CD4-positive, alpha-beta memory T cell (primary cell): ENCODE data around the gene PKN3. TPM values are rescaled to one million over a fixed set of nuclear protein-coding genes. Genes with fewer than 3 reads are reported as not detected.

Source experiments
- CTCF ChIA-PET: fragments of 350-600 bp; sonication (Branson Sonifier 250); formaldehyde crosslinking; loops from one replicate; lab custom pipeline; 2021; ENCODE audit warnings: inconsistent platforms; ENCODE audit not compliant: partially characterized antibody; lab: Charles Lee
- POLR2A ChIA-PET: fragments of 350-600 bp; sonication (Branson Sonifier 250); formaldehyde crosslinking; loops from one replicate; lab custom pipeline; 2021; ENCODE audit not compliant: partially characterized antibody; lab: Charles Lee
- DNase-seq, 5 donors: peaks; one replicate each; pipeline versions ENCODE4 v3.0.0 to v3.0.0-alpha.2; 2020 to 2022; ENCODE audit warnings: mixed read lengths in 1 of 5
- H3K27ac ChIP-seq: one replicate; pipeline ENCODE4 v1.7.0; 2013; ENCODE audit warnings: low read depth, low read length
- H3K27me3 ChIP-seq: 2 replicates; pipeline ENCODE4 v1.7.0; 2013; ENCODE audit warnings: mild to moderate bottlenecking, low read length, moderate library complexity; ENCODE audit not compliant: insufficient read depth
- H3K36me3 ChIP-seq: 2 replicates; pipeline ENCODE4 v1.7.0; 2013; ENCODE audit warnings: mild to moderate bottlenecking, low read length, moderate library complexity; ENCODE audit not compliant: insufficient read depth
- H3K4me1 ChIP-seq: 2 replicates; pipeline ENCODE4 v1.7.0; 2013; ENCODE audit warnings: mild to moderate bottlenecking, low read length, moderate library complexity; ENCODE audit not compliant: insufficient read depth
- H3K4me3 ChIP-seq, 2 donors: one replicate each; pipeline ENCODE4 v1.7.0; 2013; ENCODE audit warnings: low read length in 2 of 2, mild to moderate bottlenecking in 1 of 2
- H3K9me3 ChIP-seq, 2 donors: one replicate each; pipeline ENCODE4 v1.7.0; 2013; ENCODE audit warnings: low read length in 2 of 2, control low read depth in 1 of 2; ENCODE audit not compliant: control insufficient read depth in 1 of 2
- H3K27ac Mint-ChIP-seq, 7 donors: one replicate each; pipeline ENCODE4 v1.8.0; 2020 to 2021; ENCODE audit warnings: mixed read lengths in 7 of 7, mild to moderate bottlenecking in 6 of 7, inconsistent platforms in 3 of 7, moderate library complexity in 3 of 7
- H3K27me3 Mint-ChIP-seq, 2 donors: one replicate each; pipeline ENCODE4 v1.8.0; 2020 to 2021; ENCODE audit warnings: mixed read lengths in 2 of 2
- H3K36me3 Mint-ChIP-seq, 2 donors: one replicate each; pipeline ENCODE4 v1.8.0; 2020 to 2021; ENCODE audit warnings: mixed read lengths in 2 of 2, inconsistent platforms in 1 of 2, mild to moderate bottlenecking in 1 of 2
- H3K4me1 Mint-ChIP-seq, 4 donors: one replicate each; pipeline ENCODE4 v1.8.0; 2020 to 2021; ENCODE audit warnings: mixed read lengths in 4 of 4, mild to moderate bottlenecking in 1 of 4
- H3K4me3 Mint-ChIP-seq, 8 donors: one replicate each; pipeline ENCODE4 v1.8.0; 2020 to 2021; ENCODE audit warnings: mixed read lengths in 8 of 8, mild to moderate bottlenecking in 7 of 8, moderate library complexity in 6 of 8, inconsistent platforms in 3 of 8
- H3K9me3 Mint-ChIP-seq, 8 donors: one replicate each; pipeline ENCODE4 v1.8.0; 2020 to 2021; ENCODE audit warnings: mixed read lengths in 8 of 8, mild to moderate bottlenecking in 5 of 8, inconsistent platforms in 3 of 8, moderate library complexity in 1 of 8
- intact Hi-C: fragments of 100-400 bp; cut with micrococcal nuclease; formaldehyde crosslinking; loops from one replicate; pipeline ENCODE4 v1.15.1; 2023
- polyA plus RNA-seq, 2 donors: library from polyadenylated mRNA; unstranded; fragments of 300-500 nt; fragmentation: Illumina TruSeq; gene quantifications; one replicate each; pipeline ENCODE4 v1.2.3, GENCODE V29; 2021
- total RNA-seq, 2 experiments: library from RNA; stranded (reverse); gene quantifications; one replicate each; pipeline ENCODE4 v1.2.3, GENCODE V29; 2021

The PKN3 gene
- total and polyA plus RNA-seq, 4 experiments from 2014 or later, result 0.48 to 2.6 (median 1.5) TPM

DNA sequence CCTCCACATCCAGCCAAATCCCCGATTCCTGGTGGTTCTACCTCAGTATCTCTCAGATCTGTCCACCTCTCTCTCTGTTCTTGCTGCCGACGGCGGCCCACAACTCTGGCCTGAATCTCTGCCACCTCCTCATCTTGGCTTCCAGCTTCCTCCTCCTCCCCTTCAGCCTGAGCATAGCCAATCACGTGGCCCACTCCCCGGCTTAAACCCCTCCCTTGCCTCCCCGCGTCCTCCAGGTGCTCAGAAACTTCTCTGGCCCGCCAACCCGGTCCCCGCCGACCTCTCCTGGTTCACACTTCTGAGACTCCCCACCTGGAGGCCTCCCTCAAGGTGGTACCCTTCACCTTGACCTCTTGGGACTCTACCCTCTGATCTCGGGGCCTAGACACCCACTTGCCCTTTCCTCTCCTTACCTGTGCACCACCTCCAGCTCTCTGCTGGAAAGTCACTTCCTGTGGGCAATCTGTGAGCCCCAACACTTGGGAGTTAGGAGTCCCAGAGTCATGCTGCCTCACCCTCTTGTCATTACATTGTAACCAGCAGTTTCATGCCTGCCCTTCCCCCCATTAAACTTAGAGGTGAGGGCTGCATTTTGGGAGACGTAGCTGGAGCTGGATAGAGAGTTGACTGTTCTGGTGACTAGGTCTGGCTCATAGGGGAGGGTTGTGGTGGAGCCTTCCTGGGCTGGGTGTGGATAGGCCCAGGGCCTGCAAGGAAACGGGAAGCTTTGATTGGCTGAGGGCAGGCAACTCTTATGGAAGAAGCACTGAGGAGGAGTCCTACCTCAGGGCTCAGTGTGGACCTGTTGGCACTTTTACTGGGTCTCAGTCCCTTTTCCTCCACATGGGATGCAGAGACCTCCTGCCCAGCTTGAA is 17.7 kb upstream of the PKN3 start:
- H3K27ac ChIP-seq, result peak overlapping the region; percentile 74
- no peaks in the 10 kb centered on the region for H3K27me3 ChIP-seq
- no peaks in the 10 kb centered on the region for H3K36me3 ChIP-seq
- intact Hi-C loops, result loop anchor here (1.0 kb wide), 1 partner anchor 28 kb away; the partner anchor contains the start of gene DYNC2I2
- Mint-ChIP-seq H3K9me3 (peaks cover 0 to 2% (median 0%) of the 10 kb centered on the region in 8 donors), H3K27ac (peak overlapping the region; percentile 93 to 99 (median 97)), H3K4me1 (peaks cover 34 to 57% (median 45%) of the 10 kb centered on the region in 4 donors), H3K4me3 (peak overlapping the region; percentile 91 to 99 (median 96)), H3K27me3 (no peaks in the 10 kb centered on the region), H3K36me3 (peaks cover 0 to 9% of the 10 kb centered on the region in 2 donors)
- peaks cover 51% of the 10 kb centered on the region for H3K4me1 ChIP-seq
- ChIA-PET POLR2A (interaction anchor here (0.6 to 3.6 kb wide), 17 partner anchors 9 to 409 kb away, joined by 3 to 28 read pairs (median 5); partner anchors contain the start of genes DYNC2I2, ENDOG, GLE1 and GOLGA2), CTCF (interaction anchor here (0.5 to 1.5 kb wide), 4 partner anchors 17 to 134 kb away, joined by 3 to 6 read pairs (median 3); partner anchors contain the start of genes ENDOG and PKN3)
- no peaks in the 10 kb centered on the region for H3K9me3 ChIP-seq
- peak overlapping the region; percentile 37 to 74 for H3K4me3 ChIP-seq
- peak; percentile 68 to 84 (median 75) for DNase-seq

GRCh38 chr9:128685636-128686489 is 16.4 kb upstream of the PKN3 start:
- DNase-seq, result peak; percentile 32 to 59 (median 38)
- peaks cover 57% of the 10 kb centered on the region for H3K4me1 ChIP-seq
- intact Hi-C loops, result no loop called here
- H3K4me3 Mint-ChIP-seq, result peak overlapping the region; percentile 86 to 99 (median 96)
- peaks cover 0 to 1% of the 10 kb centered on the region in 2 donors for H3K27me3 Mint-ChIP-seq
- peak overlapping the region; percentile 49 to 74 for H3K4me3 ChIP-seq
- peaks cover 0 to 5% (median 0%) of the 10 kb centered on the region in 8 donors for H3K9me3 Mint-ChIP-seq
- H3K27me3 ChIP-seq, result no peaks in the 10 kb centered on the region
- H3K27ac Mint-ChIP-seq, result peak overlapping the region; percentile 93 to 99 (median 97)
- CTCF ChIA-PET, result interaction anchor here (1.5 kb wide), 1 partner anchor 16 kb away, joined by 6 read pairs; the partner anchor contains the start of gene PKN3
- peaks cover 38 to 64% (median 50%) of the 10 kb centered on the region in 4 donors for H3K4me1 Mint-ChIP-seq
- H3K36me3 Mint-ChIP-seq, result peaks cover 0 to 15% of the 10 kb centered on the region in 2 donors
- no peaks in the 10 kb centered on the region for H3K36me3 ChIP-seq
- peak overlapping the region; percentile 74 for H3K27ac ChIP-seq
- no peaks in the 10 kb centered on the region for H3K9me3 ChIP-seq
- POLR2A ChIA-PET, result interaction anchor here (0.5 to 5.1 kb wide), 11 partner anchors 16 to 203 kb away, joined by 3 to 37 read pairs (median 12); partner anchors contain the start of genes DYNC2I2, ENDOG, GLE1 and PKN3

- H3K36me3 ChIP-seq, result peaks cover 9% of the 10 kb centered on the region
- ChIA-PET POLR2A (interaction anchor here (0.6 to 5.1 kb wide), 5 partner anchors 14 to 134 kb away, joined by 4 to 37 read pairs (median 7); partner anchors contain the start of genes DYNC2I2, ENDOG, SPTAN1 and ZDHHC12), CTCF (interaction anchor here (0.7 kb wide), 1 partner anchor 130 kb away, joined by 3 read pairs; no protein-coding TSS in a partner anchor)
- H3K9me3 ChIP-seq, result no peaks in the 10 kb centered on the region
- no peak for DNase-seq
- H3K4me1 ChIP-seq, result peaks cover 70% of the 10 kb centered on the region
- no peaks in the 10 kb centered on the region for H3K27me3 ChIP-seq
- no peak overlapping the region for H3K27ac ChIP-seq
- no peak overlapping the region for H3K4me3 ChIP-seq
- peaks cover 44 to 75% (median 58%) of the 10 kb centered on the region in 4 donors for H3K4me1 Mint-ChIP-seq
- H3K27me3 Mint-ChIP-seq, result peaks cover 0 to 1% of the 10 kb centered on the region in 2 donors
- H3K36me3 Mint-ChIP-seq, result peaks cover 11 to 22% of the 10 kb centered on the region in 2 donors
- H3K27ac Mint-ChIP-seq, result peak overlapping the region in 6 of 7 donors; percentile 64 to 98 (median 96)
- H3K9me3 Mint-ChIP-seq, result peaks cover 0 to 5% (median 0%) of the 10 kb centered on the region in 8 donors
- H3K4me3 Mint-ChIP-seq, result peak overlapping the region in 5 of 8 donors; percentile 36 to 92 (median 83)
- intact Hi-C loops, result no loop called here
Measured at GRCh38 chr9:128687453-128687852, 14.8 kb upstream of the PKN3 start.

GRCh38 chr9:128688501-128689292 is 13.6 kb upstream of the PKN3 start, which contains the start of gene SET:
Gene SET (plus strand): TSS chr9:128689222. CDS start chr9:128689583, 361 bp downstream.
- Histone ChIP-seq H3K4me1 (peaks cover 67% of the 10 kb centered on the region), H3K9me3 (no peaks in the 10 kb centered on the region), H3K4me3 (peak within 1 kb of the TSS; percentile 63 to 88), H3K27me3 (no peaks in the 10 kb centered on the region), H3K27ac (peak within 1 kb of the TSS; percentile 82), H3K36me3 (peaks cover 22% of the 10 kb centered on the region)
- H3K4me1 Mint-ChIP-seq, result peaks cover 40 to 67% (median 54%) of the 10 kb centered on the region in 4 donors
- CTCF ChIA-PET, result interaction anchor here (1.0 kb wide), 1 partner anchor 40 kb away, joined by 4 read pairs; no protein-coding TSS in a partner anchor
- H3K4me3 Mint-ChIP-seq, result peak within 1 kb of the TSS; percentile 83 to 95 (median 92)
- peak within 1 kb of the TSS; percentile 93 to 98 (median 96) for H3K27ac Mint-ChIP-seq
- POLR2A ChIA-PET, result interaction anchor here (0.7 to 5.1 kb wide), 15 partner anchors 9 to 193 kb away, joined by 3 to 37 read pairs (median 7); partner anchors contain the start of genes DYNC2I2, ENDOG, KYAT1 and LRRC8A
- DNase-seq, result peak; percentile 88 to 95 (median 93)
- peaks cover 18 to 33% of the 10 kb centered on the region in 2 donors for H3K36me3 Mint-ChIP-seq
- peaks cover 0 to 3% (median 0%) of the 10 kb centered on the region in 8 donors for H3K9me3 Mint-ChIP-seq
- H3K27me3 Mint-ChIP-seq, result peaks cover 0 to 1% of the 10 kb centered on the region in 2 donors
- intact Hi-C loops, result loop anchor here (1.0 to 2.0 kb wide), 6 partner anchors 14 to 136 kb away; partner anchors contain the start of genes DYNC2I2, PKN3, SPTAN1 and TBC1D13

DNA sequence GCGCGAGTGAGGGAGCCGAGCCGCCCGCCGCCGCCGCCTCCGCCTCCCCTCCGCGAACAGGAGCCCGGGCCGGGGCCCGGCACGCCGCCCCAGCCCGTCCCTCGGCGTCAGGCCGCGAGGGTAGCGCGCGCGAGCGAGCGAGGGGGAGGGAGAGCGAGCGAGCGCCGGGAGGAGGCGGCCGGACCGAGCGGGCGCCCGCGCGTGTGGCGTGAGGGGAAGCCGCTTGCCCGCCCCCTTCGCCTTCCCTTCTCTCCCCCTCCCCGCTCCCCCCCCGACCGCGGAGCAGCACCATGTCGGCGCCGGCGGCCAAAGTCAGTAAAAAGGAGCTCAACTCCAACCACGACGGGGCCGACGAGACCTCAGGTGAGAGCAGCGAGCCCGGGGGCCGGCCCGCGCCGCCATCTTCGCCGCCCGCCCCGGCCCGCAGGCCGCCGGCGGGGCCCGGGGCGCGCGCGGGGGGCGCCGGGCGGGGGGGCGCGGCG is 13.0 kb upstream of the PKN3 start:
- Histone ChIP-seq H3K36me3 (peaks cover 28% of the 10 kb centered on the region), H3K27me3 (no peaks in the 10 kb centered on the region), H3K27ac (peak overlapping the region; percentile 65), H3K4me1 (peaks cover 65% of the 10 kb centered on the region), H3K4me3 (peak overlapping the region in 1 of 2 donors; percentile 46), H3K9me3 (no peaks in the 10 kb centered on the region)
- CTCF ChIA-PET, result interaction anchor here (1.0 kb wide), 1 partner anchor 40 kb away, joined by 4 read pairs; no protein-coding TSS in a partner anchor
- peak overlapping the region in 6 of 8 donors; percentile 45 to 79 (median 62) for H3K4me3 Mint-ChIP-seq
- H3K9me3 Mint-ChIP-seq, result peaks cover 0 to 4% (median 0%) of the 10 kb centered on the region in 8 donors
- POLR2A ChIA-PET, result interaction anchor here (0.7 to 5.1 kb wide), 18 partner anchors 8 to 192 kb away, joined by 3 to 37 read pairs (median 4); partner anchors contain the start of genes DYNC2I2, ENDOG, KYAT1 and LRRC8A
- peaks cover 0 to 1% of the 10 kb centered on the region in 2 donors for H3K27me3 Mint-ChIP-seq
- peaks cover 40 to 62% (median 51%) of the 10 kb centered on the region in 4 donors for H3K4me1 Mint-ChIP-seq
- intact Hi-C loops, result loop anchor here (1.0 to 2.0 kb wide), 6 partner anchors 13 to 137 kb away; partner anchors contain the start of genes DYNC2I2, PKN3, SPTAN1 and TBC1D13
- peak in 1 of 5 donors; percentile 75 for DNase-seq
- peaks cover 22 to 36% of the 10 kb centered on the region in 2 donors for H3K36me3 Mint-ChIP-seq
- H3K27ac Mint-ChIP-seq, result peak overlapping the region in 4 of 7 donors; percentile 15 to 52 (median 28)
